ENCODE measurements around the gene TSPAN18.

TSPAN18 gene

DNA sequence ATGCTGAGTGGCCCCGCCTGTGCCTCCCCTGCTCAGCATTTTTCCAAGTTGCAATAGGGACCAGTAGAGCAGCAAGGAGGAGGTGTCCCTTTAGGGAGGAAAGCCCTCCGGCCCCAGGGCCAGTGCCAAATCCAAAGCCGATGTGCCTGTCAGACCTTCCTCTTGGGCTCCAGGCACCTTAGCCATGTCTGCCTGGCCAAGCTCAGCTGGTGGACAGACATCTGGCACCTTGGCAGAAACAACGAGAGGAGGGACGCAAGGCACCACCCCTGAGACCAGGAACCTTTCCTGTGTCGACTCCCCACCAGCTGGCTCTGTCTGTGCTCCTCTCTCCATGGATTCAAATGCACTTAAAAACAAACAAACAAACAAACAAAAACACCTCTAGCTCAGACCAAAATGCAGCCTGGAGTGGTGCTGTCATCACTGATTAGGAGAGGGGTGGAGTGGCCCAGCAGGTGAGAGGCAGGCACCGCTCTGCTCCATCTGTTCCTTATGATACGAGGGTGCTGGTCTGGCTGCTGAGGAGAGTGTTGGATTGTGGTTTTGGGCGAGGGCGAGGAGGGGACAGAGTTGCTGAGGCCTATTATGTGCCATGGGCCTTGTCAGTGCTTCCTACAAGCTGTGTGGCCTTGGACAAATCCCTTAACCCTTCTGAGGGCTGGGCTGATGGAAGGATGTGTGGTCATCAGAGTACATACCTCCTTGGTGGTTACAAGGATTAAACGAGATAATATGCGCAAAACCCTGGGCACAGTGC is 177.7 kb downstream of the TSPAN18 start:
- DNase-seq: no peak

GRCh38 chr11:44905131-44905866 is 178.5 kb downstream of the TSPAN18 start:
- DNase-seq: no peak

DNA sequence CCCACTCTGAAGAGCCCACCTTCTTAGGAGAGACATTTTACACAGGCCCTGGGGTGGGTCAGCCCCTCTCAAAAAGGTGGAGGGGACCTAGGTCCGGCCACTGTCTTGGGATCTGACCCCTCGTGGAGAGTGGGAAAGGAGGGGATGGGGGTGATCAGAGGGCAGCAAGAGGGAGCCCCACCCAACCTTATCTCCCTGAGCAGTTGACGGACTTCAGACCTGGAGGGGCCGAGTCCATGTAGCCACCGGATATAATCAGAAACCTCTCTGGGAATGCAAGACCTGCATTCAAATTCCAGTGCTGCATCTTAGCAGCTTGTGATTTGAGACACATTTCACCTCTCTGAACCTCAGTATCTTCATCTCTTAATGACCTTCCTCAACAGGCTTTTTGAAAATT is 179.9 kb downstream of the TSPAN18 start:
- no peak for DNase-seq

DNA sequence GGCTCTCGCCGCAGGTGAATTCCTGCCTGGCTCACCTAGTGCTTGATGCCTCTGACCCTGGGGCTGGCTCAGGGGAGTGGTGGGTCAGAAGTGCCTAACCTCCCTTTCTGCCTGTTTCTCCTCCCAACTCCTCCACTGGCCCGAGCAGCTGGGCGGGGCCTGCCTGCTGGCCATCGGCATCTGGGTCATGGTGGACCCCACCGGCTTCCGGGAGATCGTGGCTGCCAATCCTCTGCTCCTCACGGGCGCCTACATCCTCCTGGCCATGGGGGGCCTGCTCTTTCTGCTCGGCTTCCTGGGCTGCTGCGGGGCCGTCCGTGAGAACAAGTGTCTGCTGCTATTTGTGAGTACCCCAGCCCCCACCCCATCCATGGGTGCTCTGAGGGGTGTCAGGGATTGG is 182.8 kb downstream of the TSPAN18 start:
- no peak for DNase-seq

DNA sequence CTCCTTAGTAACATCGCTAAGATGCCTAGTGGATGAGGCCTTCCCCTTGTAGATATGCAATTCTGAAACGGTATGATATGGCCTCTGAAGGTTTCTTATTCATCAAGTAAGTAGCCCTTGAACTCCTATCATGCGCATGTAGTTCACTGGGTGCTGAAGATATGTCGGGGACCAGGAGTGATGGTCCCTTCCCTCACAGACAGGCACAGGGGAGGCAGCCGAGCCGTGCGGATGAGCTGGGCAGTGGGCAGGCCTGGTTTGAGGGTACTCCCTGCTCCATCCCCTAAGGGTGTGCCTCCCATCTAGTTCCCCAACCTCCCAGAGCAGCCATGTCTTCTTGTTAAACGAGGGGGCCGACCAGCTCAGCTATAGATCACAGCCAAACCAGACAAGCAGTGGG is 183.8 kb downstream of the TSPAN18 start:
- no peak for DNase-seq

DNA sequence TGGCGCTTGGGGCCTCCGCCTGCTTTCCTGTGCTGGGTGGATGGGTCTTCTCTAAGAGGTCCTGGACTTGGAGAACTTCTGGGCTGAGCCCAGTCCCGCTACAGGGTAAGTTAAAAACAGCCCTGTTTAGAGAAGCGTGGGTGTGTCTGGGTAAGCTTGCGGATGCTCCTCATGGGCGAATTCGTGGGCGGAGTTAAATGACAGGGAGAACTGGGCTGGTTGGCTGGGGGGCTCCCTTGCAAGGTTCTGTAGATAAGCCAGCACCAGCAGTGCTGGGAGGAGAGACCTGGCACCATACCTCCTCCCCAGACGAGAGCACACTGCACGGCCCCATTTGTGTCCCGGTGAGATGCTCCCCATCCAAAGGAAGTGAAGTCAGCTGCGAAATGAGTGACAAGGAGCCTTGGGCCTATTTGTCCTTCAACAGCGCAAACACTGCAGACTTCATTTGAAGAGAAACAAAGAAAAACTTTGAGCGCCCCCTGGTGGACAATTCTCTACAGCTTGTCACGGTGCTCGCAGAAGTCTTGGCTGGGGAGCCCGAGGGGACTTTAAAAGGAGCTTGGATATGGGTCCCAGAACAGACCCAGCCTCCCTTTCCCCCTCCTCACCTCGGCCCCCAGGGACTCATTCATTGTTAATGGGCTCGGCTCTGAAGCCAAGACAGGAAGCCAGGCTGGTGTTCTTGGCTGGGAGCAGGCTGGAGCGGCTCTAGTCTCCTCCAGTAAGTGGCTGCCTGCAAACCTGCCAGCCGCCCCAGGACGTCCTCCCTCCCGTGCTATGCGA is 184.5 kb downstream of the TSPAN18 start:
- peak; percentile 82 for DNase-seq

DNA sequence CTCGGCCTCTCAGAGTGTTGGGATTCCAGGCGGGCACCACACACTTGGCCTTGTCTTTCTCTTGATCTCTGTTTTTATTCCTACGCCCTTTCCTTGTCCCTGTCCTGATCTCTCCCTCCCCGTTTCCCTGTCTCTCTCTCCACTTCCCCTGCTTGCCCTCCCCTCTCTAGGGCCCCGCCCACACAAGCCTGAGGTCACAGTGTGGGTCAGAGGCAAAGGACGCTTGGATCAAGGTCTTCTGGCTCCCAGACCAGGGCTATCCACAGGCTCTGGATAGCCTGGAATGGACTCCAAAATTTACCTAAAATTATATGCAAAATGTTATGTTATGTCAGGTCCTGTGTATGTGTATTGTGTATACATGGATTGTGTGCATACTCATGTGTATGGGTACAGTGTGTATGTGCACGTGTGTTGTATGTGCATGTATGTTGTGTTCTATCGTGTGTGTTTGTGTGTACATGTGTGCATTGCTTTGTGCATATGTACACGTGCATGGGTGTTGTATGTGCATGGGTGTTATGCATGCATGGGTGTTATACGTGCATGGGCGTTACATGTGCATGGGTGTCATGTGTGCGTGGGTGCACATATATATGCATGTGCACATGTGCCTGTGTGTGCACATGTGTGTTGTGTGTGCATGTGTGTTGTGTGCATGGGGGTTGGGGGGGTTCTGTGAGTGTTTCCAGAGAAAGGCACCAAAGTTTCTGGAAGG is 185.7 kb downstream of the TSPAN18 start:
- no peak for DNase-seq

- no peak for DNase-seq
These were observed 186.7 kb downstream of the TSPAN18 start for GRCh38 chr11:44913502-44913901.

GRCh38 chr11:44914105-44914504 is 187.3 kb downstream of the TSPAN18 start:
- no peak for DNase-seq

DNA sequence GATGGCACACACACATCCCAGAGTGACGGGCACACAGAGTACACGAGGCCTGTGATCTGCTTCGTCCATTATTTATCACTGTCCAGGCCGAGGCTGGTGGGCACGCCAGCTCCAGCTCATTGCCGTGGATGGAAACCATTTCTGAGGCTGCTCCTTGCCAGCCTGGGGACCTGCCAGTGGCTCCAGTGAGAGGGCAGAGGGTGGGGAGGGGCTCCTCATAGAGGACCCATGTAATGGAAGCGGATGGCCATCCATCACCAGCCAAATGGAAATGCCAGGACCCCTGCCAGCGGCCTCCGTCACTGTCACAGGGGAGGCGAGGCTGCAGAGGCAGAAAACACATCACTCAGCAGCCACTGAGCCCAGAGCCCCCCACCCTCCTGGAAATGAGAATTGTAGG is 188.2 kb downstream of the TSPAN18 start:
- no peak for DNase-seq

- no peak for DNase-seq
These were observed 188.9 kb downstream of the TSPAN18 start for GRCh38 chr11:44915621-44916020.

DNA sequence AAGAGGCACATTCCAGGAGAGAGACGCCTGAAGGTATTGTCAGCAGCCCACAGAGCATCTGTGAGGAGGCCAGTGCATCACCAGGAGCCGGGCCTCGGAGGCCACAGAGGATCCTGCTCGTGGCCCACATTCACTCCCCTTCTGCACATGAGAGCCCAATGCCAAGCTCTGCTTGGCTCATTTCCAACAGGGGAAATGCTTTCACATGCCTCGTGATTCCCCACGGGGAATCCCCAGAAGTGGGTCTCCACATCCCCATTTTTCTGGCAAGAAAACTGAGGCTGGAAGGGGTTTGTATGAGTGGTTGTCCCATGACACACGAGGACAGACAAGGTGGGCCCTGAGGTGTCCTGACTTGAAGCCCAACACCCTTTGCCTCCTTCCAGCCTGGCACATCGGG is 189.6 kb downstream of the TSPAN18 start:
- no peak for DNase-seq

GRCh38 chr11:44916801-44917385 is 190.1 kb downstream of the TSPAN18 start:
- DNase-seq: no peak

DNA sequence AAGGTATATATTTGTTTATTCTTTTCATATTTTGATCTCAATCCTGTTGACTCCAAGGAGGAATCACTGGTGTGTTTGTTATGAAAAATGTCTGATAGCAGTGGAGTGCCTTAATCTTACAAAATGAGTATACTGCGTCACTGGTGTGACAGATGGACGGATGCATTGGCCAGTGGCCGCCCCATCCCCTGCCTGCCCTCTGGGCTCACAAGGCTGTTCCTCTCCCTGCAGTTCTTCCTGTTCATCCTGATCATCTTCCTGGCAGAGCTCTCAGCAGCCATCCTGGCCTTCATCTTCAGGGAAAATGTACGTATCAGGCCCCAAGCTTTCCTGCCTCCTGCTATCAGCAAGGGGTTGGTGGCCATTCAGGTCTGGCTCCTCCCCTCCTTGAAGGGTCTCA is 191.0 kb downstream of the TSPAN18 start:
- no peak for DNase-seq

DNA sequence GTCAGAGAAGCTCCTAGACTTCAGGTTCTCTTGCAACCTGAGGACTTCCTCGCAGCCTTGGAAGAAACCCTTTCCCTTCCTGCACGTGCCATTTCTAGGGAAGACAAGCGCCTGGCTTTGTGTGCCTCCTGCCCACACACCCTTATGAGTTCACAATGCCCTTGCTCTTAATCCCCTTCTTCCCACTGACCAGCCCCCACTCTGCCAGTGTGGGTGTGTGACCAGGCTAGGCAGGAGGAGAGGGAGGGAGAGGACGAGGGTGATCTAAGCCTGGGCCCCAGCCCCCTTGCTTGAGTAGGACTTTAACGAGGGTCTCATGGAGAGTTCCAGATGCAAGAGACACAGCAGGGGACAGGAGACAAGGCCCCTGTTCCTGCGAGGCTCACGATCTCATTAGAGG is 193.7 kb downstream of the TSPAN18 start:
- no peak for DNase-seq

DNA sequence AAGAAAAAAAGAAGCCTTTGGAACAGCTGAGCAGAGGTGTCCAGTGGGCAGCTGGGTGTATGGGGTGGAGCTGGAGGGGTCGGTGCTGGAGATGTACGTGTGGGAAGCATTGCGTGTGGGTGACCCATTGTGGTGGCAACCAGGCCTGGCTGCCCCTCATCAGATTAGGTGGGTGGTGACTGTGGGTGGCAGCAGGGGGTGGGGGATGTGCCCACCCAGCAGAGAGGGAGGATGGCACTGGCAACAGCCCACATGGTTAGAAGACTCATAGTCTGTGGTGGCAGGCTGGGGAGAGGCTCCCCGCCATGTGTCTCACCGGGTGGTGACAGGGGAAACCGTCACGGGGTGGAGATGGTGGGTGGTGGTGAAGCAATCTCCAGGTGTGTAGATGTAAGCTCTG is 196.4 kb downstream of the TSPAN18 start:
- DNase-seq: no peak

DNA sequence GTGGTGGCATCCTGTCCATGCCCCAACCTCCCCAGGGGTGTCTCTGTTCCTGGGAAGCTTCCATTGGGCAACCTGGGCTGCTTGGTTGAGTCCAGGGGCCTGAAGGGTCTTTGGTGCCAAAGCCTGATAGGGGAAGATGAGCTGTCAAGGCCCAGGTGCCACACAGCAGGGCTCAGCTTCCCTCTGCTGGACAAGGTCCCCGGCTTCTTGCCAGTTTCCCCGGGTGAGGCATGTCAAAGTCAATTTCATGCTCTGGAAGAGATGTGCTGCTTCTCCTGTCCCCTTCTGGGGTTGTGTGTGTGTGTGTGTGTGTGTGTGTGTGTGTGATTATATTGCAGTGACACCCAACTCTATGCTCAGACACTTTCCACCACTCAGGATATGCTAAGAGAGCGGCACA is 197.0 kb downstream of the TSPAN18 start:
- no peak for DNase-seq

DNA sequence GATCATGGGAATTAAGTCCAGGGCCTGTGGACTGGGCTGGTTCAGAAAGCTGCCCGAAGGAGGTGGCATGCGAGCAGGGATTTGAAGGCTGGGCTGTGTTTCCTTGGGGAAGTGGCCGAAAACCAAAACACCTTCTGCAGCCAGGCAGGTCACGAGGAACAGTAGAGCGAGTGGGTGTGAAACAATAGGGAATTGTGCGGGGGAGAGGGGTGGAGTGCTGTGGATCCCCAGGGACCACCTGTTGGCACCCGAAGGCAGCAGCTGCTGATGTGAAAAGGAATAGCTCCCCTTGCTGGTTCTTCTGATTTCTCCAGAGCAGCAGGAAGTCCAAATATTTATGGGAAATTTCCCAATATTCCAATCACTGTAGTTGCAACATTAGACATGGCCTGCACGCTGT is 199.3 kb downstream of the TSPAN18 start:
- DNase-seq: no peak

- DNase-seq: peak; percentile 57
These were observed 200.5 kb downstream of the TSPAN18 start for GRCh38 chr11:44927174-44927661.

- DNase-seq: no peak
These were observed 201.4 kb downstream of the TSPAN18 start for GRCh38 chr11:44928144-44928543.

GRCh38 chr11:44928816-44929215 is 202.1 kb downstream of the TSPAN18 start:
- no peak for DNase-seq

DNA sequence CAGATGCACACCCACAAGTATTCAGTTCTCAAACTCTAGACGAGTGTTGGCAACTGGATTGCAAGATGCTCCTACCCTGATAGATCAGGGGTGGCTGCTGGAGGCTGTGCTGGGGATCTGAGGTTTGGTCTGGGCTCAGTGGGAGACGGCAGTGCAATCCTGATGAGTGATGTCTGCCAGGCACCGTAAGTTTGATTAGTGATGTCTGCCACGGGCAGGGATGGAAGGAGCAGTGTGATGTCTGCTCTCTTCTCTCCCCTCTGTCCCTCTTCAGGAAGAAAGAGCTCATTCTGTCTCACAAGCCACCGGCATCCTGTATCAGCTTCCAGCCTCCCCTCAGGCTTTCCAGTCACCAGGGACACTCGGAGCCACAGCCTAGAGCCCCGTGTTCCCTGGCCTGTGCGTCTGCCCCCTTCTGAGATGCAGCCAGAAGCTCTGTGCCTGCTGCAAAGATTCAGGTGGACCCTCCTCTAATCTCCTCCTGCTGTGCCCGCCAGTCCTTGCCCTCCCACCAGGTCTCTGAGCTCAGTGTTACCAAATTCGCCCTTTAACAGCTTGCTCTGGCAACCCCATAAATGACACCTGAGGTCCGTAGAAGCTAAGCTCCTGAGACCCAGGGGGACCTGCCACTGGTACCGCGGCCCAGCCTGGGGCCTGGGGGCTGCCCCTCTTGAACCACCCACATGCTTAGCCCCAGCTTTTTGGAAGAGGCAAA is 204.0 kb downstream of the TSPAN18 start:
- DNase-seq: no peak
